Measurements from ENCODE around the gene PKHD1. TPM values are rescaled to one million over a fixed set of nuclear protein-coding genes. Genes with fewer than 3 reads are reported as not detected.

PKHD1 gene
- total RNA-seq, 1 donor from 2014 or later, result not detected

- no peaks in the 10 kb centered on the region for H3K36me3 ChIP-seq
- intact Hi-C loops (cut with DNase I), result no loop called here
Observed at GRCh38 chr6:51657491-51657890, 429.9 kb downstream of the PKHD1 start.

GRCh38 chr6:51655517-51655916 is 431.9 kb downstream of the PKHD1 start:
- H3K27me3 ChIP-seq, result no peaks in the 10 kb centered on the region
- intact Hi-C loops (cut with DNase I), result no loop called here

More at GRCh38 chr6:51657491-51657890, 429.9 kb downstream of the PKHD1 start:
- no peak overlapping the region for H3K4me3 ChIP-seq
- no peak overlapping the region for H3K27ac ChIP-seq
- no peaks in the 10 kb centered on the region for H3K9me3 ChIP-seq
- no peaks in the 10 kb centered on the region for H3K27me3 ChIP-seq
- H3K4me1 ChIP-seq, result no peaks in the 10 kb centered on the region
- TF ChIP-seq CTCF (IDR thresholded peaks at IDR 0.05), result no peak
- DNase-seq (ENCODE audit: low spot score in 2 of 2), result no peak

GRCh38 chr6:51654647-51655046 is 432.8 kb downstream of the PKHD1 start:
- no peak for TF ChIP-seq CTCF (IDR thresholded peaks at IDR 0.05)
- Histone ChIP-seq H3K4me1 (no peaks in the 10 kb centered on the region), H3K9me3 (no peaks in the 10 kb centered on the region), H3K27ac (no peak overlapping the region), H3K4me3 (no peak overlapping the region), H3K36me3 (no peaks in the 10 kb centered on the region), H3K27me3 (no peaks in the 10 kb centered on the region)
- DNase-seq (ENCODE audit: low spot score in 2 of 2), result no peak
- intact Hi-C loops (cut with DNase I), result no loop called here

More at GRCh38 chr6:51655517-51655916, 431.9 kb downstream of the PKHD1 start:
- no peak for TF ChIP-seq CTCF (IDR thresholded peaks at IDR 0.05)
- H3K4me1 ChIP-seq, result no peaks in the 10 kb centered on the region
- H3K9me3 ChIP-seq, result no peaks in the 10 kb centered on the region
- DNase-seq (ENCODE audit: low spot score in 2 of 2), result no peak
- H3K27ac ChIP-seq, result no peak overlapping the region
- no peak overlapping the region for H3K4me3 ChIP-seq
- H3K36me3 ChIP-seq, result no peaks in the 10 kb centered on the region

- no peak for TF ChIP-seq CTCF (IDR thresholded peaks at IDR 0.05)
- no peaks in the 10 kb centered on the region for H3K27me3 ChIP-seq
- intact Hi-C loops (cut with DNase I), result no loop called here
Observed at GRCh38 chr6:51651132-51651817, 436.1 kb downstream of the PKHD1 start.

GRCh38 chr6:51648774-51649173 is 438.6 kb downstream of the PKHD1 start:
- Histone ChIP-seq H3K27ac (no peak overlapping the region), H3K27me3 (no peaks in the 10 kb centered on the region), H3K9me3 (no peaks in the 10 kb centered on the region), H3K36me3 (no peaks in the 10 kb centered on the region), H3K4me3 (no peak overlapping the region), H3K4me1 (no peaks in the 10 kb centered on the region)
- intact Hi-C loops (cut with DNase I), result no loop called here
- no peak for DNase-seq (ENCODE audit: low spot score in 2 of 2)
- TF ChIP-seq CTCF (IDR thresholded peaks at IDR 0.05), result no peak

More at GRCh38 chr6:51651132-51651817, 436.1 kb downstream of the PKHD1 start:
- DNase-seq (ENCODE audit: low spot score in 2 of 2), result no peak
- no peak overlapping the region for H3K4me3 ChIP-seq
- no peaks in the 10 kb centered on the region for H3K4me1 ChIP-seq
- H3K36me3 ChIP-seq, result no peaks in the 10 kb centered on the region
- H3K9me3 ChIP-seq, result no peaks in the 10 kb centered on the region
- no peak overlapping the region for H3K27ac ChIP-seq
